Measurements from ENCODE around the gene VEZT.

GRCh38 chr12:95343461-95344230, 126.0 kb downstream of the VEZT start:
- TF ChIP-seq EZH2 (IDR thresholded peaks at IDR 0.05; ENCODE audit: low read length, missing control alignments), result no peak
- TF ChIP-seq, protein P1, sequence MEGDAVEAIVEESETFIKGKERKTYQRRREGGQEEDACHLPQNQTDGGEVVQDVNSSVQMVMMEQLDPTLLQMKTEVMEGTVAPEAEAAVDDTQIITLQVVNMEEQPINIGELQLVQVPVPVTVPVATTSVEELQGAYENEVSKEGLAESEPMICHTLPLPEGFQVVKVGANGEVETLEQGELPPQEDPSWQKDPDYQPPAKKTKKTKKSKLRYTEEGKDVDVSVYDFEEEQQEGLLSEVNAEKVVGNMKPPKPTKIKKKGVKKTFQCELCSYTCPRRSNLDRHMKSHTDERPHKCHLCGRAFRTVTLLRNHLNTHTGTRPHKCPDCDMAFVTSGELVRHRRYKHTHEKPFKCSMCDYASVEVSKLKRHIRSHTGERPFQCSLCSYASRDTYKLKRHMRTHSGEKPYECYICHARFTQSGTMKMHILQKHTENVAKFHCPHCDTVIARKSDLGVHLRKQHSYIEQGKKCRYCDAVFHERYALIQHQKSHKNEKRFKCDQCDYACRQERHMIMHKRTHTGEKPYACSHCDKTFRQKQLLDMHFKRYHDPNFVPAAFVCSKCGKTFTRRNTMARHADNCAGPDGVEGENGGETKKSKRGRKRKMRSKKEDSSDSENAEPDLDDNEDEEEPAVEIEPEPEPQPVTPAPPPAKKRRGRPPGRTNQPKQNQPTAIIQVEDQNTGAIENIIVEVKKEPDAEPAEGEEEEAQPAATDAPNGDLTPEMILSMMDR (conservative IDR thresholded peaks at IDR 0.05 in 1 of 2, IDR thresholded peaks at IDR 0.05 in 1 of 2; ENCODE audit: low read depth in 1 of 2, low read length in 2 of 2), result no peak
